Measurements from ENCODE around the gene POU2F2. TPM values are rescaled to one million over a fixed set of nuclear protein-coding genes. Genes with fewer than 3 reads are reported as not detected.

POU2F2 gene
- total and polyA plus RNA-seq, 2 experiments from 2014 or later = 2.3 to 4.6 TPM

DNA sequence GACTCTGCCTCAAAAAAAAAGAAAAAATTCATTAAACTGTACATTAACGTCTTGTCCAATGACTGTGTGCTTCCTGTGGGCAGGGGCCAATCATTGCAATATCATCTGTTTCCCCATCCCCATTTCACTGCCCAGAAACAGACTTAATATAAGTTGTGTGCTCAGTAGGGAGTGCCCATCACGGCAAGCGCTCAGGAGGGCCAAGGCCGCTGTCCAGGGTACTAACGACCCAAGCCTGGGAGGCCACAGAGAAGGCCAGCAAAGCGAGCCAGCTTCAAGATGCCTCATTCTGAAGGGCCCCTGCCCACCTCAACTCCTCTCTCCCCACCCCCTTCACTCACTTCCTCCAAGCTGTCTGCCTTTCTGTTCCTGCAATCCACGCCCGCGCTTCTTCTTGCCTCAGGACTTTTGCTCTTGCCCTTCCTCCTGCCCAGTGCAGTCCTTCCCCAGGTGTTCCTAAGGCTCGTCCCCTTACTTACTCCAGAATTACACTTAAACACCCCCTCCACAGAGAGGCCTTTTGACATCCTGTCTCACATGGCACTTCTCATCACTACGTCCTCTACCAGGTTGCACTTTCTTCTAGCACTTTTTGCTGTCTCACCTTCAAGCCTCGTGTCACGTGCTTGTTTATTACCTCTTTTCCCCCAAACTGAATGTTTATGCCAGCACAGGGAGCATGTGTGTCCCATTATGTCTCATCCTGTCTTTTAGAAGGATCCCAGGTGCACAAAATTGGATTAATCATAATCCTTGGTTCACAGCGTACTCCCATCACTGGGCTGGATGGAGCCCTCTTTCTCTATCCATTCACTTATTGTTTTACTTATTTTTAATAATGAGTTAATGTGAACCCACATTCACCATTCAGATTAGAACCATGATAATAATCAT, 11.3 kb upstream of the POU2F2 start:
- ATAC-seq (peak; percentile 84), DNase-seq (ENCODE audit: low spot score) (peak; percentile 87)
- peaks cover 6% of the 10 kb centered on the region for H3K27me3 Mint-ChIP-seq (ENCODE audit: insufficient read depth, low read depth, poor library complexity)

DNA sequence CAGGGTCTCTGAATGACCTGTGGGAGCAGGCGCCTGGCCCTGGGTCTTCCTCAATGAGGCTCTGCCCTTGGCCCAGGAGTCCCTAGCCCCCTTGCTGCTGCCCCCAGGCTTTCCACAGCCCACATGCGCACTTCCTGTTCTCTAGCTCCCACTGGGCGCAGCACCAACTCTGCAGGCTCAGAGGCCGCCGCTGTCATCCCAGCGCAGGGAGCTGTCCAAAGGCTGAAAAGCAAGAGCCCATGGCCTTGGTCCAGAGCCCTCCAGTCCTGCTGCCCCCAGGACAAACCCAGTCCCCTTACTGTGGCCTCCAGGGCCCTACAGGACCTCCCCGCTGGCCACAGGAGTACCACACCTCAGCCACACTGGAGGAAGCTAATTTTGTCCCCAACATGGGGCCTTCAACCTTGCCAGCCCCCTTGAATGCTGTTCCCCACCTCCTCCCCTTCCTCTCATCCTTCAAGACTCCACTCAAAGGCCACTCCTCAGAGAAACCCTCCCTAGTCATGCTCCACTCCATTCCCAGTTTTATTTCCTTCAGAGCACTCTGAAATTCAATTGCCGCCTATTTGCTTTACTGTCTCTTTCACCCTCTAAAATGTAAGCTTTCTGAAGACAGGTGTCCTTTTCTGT, 8.0 kb upstream of the POU2F2 start:
- DNase-seq (ENCODE audit: low spot score) (peak; percentile 92), ATAC-seq (peak; percentile 98)
- Mint-ChIP-seq H3K27ac (no peak overlapping the region), H3K4me1 (peaks cover 8% of the 10 kb centered on the region; the same call in 2 of the 3 replicates), H3K9me3 (no peaks in the 10 kb centered on the region), H3K36me3 (ENCODE audit: low read depth) (no peaks in the 10 kb centered on the region), H3K27me3 (ENCODE audit: insufficient read depth, low read depth, poor library complexity) (peaks cover 11% of the 10 kb centered on the region), H3K4me3 (no peak overlapping the region)
- Histone ChIP-seq H3K27me3 (ENCODE audit: insufficient read depth) (no peaks in the 10 kb centered on the region; the same call in 1 of the 2 replicates), H3K79me2 (replicated peaks; ENCODE audit: insufficient read depth) (no peaks in the 10 kb centered on the region), H3K4me3 (no peak overlapping the region), H4K20me1 (replicated peaks; ENCODE audit: insufficient read depth) (peaks cover 8% of the 10 kb centered on the region; the same call in 1 of the 2 replicates), H3F3A (replicated peaks; ENCODE audit: low read depth) (0 out of 2 replicates have a peak, but pooled peaks cover 4% of the 10 kb centered on the region), H2AFZ (no peak overlapping the region), H3K36me3 (ENCODE audit: insufficient read depth) (no peaks in the 10 kb centered on the region), H3K9me2 (ENCODE audit: insufficient read depth) (no peaks in the 10 kb centered on the region), H3K4me1 (ENCODE audit: insufficient read depth) (0 out of 2 replicates have a peak, but pooled peaks cover 5% of the 10 kb centered on the region), H3K27ac (ENCODE audit: low read depth) (no peak overlapping the region), H3K4me2 (0 out of 2 replicates have a peak overlapping the region, but pooled peaks have one; percentile 38)
- TF ChIP-seq REST (IDR thresholded peaks at IDR 0.05; ENCODE audit: unreplicated experiment) (peak; percentile 91), CREB1 (CRISPR knock-in tag; IDR thresholded peaks at IDR 0.05; ENCODE audit: low read depth) (peak; percentile 20; the same call in 1 of the 2 replicates), ZNF114 (CRISPR knock-in tag; IDR thresholded peaks at IDR 0.05) (0 out of 2 replicates have a peak, but pooled peaks have one; percentile 17), STAT1 (IDR thresholded peaks at IDR 0.05; ENCODE audit: unreplicated experiment) (no peak)
- TF ChIP-seq, protein P1, sequence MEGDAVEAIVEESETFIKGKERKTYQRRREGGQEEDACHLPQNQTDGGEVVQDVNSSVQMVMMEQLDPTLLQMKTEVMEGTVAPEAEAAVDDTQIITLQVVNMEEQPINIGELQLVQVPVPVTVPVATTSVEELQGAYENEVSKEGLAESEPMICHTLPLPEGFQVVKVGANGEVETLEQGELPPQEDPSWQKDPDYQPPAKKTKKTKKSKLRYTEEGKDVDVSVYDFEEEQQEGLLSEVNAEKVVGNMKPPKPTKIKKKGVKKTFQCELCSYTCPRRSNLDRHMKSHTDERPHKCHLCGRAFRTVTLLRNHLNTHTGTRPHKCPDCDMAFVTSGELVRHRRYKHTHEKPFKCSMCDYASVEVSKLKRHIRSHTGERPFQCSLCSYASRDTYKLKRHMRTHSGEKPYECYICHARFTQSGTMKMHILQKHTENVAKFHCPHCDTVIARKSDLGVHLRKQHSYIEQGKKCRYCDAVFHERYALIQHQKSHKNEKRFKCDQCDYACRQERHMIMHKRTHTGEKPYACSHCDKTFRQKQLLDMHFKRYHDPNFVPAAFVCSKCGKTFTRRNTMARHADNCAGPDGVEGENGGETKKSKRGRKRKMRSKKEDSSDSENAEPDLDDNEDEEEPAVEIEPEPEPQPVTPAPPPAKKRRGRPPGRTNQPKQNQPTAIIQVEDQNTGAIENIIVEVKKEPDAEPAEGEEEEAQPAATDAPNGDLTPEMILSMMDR (conservative IDR thresholded peaks at IDR 0.05; ENCODE audit: low read depth in 2 of 2) = no peak

More for the DNA sequence above, 11.3 kb upstream of the POU2F2 start:
- no peaks in the 10 kb centered on the region; the same call in 1 of the 2 replicates for H3K27me3 ChIP-seq (ENCODE audit: insufficient read depth)
- no peak overlapping the region for H3K27ac ChIP-seq (ENCODE audit: low read depth)
- H3K4me3 ChIP-seq = no peak overlapping the region
- Mint-ChIP-seq H3K27ac (no peak overlapping the region), H3K9me3 (no peaks in the 10 kb centered on the region), H3K4me1 (peaks cover 4% of the 10 kb centered on the region; the same call in 1 of the 3 replicates), H3K4me3 (no peak overlapping the region), H3K36me3 (ENCODE audit: low read depth) (no peaks in the 10 kb centered on the region)
- TF ChIP-seq ZNF114 (CRISPR knock-in tag; IDR thresholded peaks at IDR 0.05) (no peak), REST (IDR thresholded peaks at IDR 0.05; ENCODE audit: unreplicated experiment) (peak; percentile 94), EZH2phosphoT487 (IDR thresholded peaks at IDR 0.05; ENCODE audit: unreplicated experiment) (no peak), POLR2AphosphoS5 (IDR thresholded peaks at IDR 0.05; ENCODE audit: low read depth) (no peak)
- no peaks in the 10 kb centered on the region for H3K36me3 ChIP-seq (ENCODE audit: insufficient read depth)
- no peaks in the 10 kb centered on the region for H3K9me2 ChIP-seq (ENCODE audit: insufficient read depth)
- H3K79me2 ChIP-seq (replicated peaks; ENCODE audit: insufficient read depth) = no peaks in the 10 kb centered on the region
- 0 out of 2 replicates have a peak, but pooled peaks cover 6% of the 10 kb centered on the region for H3F3A ChIP-seq (replicated peaks; ENCODE audit: low read depth)
- peaks cover 8% of the 10 kb centered on the region; the same call in 1 of the 2 replicates for H4K20me1 ChIP-seq (replicated peaks; ENCODE audit: insufficient read depth)
- H3K4me1 ChIP-seq (ENCODE audit: insufficient read depth) = no peaks in the 10 kb centered on the region
- no peak overlapping the region for H3K4me2 ChIP-seq
- H2AFZ ChIP-seq = no peak overlapping the region

All from GM23338 (cell line).